RWPE1 (cell line): ENCODE measurements around the gene FHIP1B.

Experiments used
- CTCF ChIA-PET: fragments of 350-600 bp; sonication (Branson Sonifier 250); formaldehyde crosslinking; extraction: SDS; loops from one replicate; lab custom pipeline; 2021; lab: Yijun Ruan, JAX
- POLR2A ChIA-PET: fragments of 400-600 bp; formaldehyde crosslinking; extraction: SDS; loops from one replicate; lab custom pipeline; 2020; ENCODE audit warnings: antibody characterized with exemption; ENCODE audit not compliant: low non-redundant PET; lab: Yijun Ruan, JAX
- DNase-seq: peaks from one replicate; pipeline ENCODE4 v3.0.0; 2012; ENCODE audit warnings: low spot score
- H3K27ac ChIP-seq: fragments of 450-650 bp; 2 replicates; pipeline ENCODE4 v1.5.1; 2017
- TF ChIP-seq, protein P1 (sequence below): fragments of 450-650 bp; conservative IDR thresholded peaks from 2 replicates; pipeline ENCODE4 v1.5.1; 2017; ENCODE audit warnings: low read depth, mild to moderate bottlenecking

Gene FHIP1B

GRCh38 chr11:6203327-6203726 lies 31.1 kb downstream of the FHIP1B start:
- DNase-seq, result no peak
- H3K27ac ChIP-seq, result no peak overlapping the region
- CTCF ChIA-PET, result interaction anchor here (0.6 kb wide), 1 partner anchor 73 kb away, joined by 3 read pairs; no protein-coding TSS in a partner anchor
- POLR2A ChIA-PET, result no interaction called here
- TF ChIP-seq, protein P1, sequence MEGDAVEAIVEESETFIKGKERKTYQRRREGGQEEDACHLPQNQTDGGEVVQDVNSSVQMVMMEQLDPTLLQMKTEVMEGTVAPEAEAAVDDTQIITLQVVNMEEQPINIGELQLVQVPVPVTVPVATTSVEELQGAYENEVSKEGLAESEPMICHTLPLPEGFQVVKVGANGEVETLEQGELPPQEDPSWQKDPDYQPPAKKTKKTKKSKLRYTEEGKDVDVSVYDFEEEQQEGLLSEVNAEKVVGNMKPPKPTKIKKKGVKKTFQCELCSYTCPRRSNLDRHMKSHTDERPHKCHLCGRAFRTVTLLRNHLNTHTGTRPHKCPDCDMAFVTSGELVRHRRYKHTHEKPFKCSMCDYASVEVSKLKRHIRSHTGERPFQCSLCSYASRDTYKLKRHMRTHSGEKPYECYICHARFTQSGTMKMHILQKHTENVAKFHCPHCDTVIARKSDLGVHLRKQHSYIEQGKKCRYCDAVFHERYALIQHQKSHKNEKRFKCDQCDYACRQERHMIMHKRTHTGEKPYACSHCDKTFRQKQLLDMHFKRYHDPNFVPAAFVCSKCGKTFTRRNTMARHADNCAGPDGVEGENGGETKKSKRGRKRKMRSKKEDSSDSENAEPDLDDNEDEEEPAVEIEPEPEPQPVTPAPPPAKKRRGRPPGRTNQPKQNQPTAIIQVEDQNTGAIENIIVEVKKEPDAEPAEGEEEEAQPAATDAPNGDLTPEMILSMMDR, result no peak

DNA sequence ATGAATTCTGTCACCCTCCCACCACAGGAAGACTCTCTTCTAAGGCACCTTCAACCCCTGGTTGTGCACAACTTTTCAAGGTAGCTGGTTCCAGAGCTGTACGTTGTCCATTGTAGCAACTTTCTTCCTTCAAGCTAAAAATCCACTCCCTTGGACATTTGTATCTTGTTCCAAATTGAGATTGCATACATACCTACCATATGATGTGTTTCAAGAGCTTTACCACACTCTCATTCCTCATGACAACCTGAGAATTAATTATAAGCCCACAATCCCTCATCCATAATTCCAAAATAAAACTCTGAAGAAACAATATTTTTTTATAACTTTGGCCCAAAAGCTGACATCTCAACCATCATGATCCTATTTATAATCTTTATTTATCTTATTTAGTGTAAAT lies 32.4 kb downstream of the FHIP1B start:
- ChIA-PET POLR2A (no interaction called here), CTCF (interaction anchor here (0.7 kb wide), 1 partner anchor 672 kb away, joined by 3 read pairs; no protein-coding TSS in a partner anchor)
- no peak for DNase-seq
- no peak overlapping the region for H3K27ac ChIP-seq
- TF ChIP-seq, protein P1, result no peak

DNA sequence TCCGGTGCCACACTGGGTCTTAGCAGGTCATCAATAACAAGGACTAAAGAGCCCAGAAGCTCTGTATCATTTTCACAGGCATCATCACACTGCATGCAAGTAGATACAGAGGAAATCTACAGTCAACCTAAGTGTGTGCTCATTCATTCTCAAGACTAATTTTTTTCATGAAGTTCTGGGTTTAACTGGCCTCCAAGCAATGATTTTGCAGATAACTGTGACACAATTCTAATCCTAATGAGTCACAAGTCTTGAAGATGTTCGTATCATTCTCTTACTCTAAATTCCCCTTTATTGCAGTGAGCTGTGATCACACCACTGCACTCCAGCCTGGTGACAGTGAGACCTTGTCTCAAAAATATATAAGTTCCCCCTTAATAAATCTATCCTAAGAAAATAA lies 33.0 kb downstream of the FHIP1B start:
- TF ChIP-seq, protein P1, result no peak
- H3K27ac ChIP-seq, result no peak overlapping the region
- POLR2A ChIA-PET, result interaction anchor here (0.6 kb wide), 1 partner anchor 32 kb away, joined by 3 read pairs; no protein-coding TSS in a partner anchor
- DNase-seq, result no peak
- CTCF ChIA-PET, result no interaction called here

DNA sequence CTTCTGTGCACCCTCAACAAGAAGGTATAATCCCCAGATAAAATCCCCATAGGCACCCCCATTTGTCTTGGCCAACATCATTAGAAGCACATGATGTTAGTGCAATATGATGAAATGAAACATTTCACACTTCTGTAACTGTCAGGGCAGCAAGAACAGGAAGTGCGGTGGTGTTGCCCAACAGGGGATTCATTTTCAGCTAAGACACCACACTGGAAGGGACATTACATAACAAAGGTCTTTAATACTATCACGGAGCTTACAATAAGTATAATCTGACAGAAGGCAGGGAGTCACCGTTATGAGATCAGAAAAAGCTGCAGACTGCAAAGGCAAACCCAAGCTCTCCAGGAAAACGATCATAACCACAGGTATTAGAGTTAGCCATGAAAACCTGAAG lies 33.5 kb downstream of the FHIP1B start:
- POLR2A ChIA-PET, result interaction anchor here (0.6 kb wide), 1 partner anchor 33 kb away, joined by 3 read pairs; no protein-coding TSS in a partner anchor
- H3K27ac ChIP-seq, result no peak overlapping the region
- no peak for DNase-seq
- TF ChIP-seq, protein P1, result no peak
- CTCF ChIA-PET, result no interaction called here

DNA sequence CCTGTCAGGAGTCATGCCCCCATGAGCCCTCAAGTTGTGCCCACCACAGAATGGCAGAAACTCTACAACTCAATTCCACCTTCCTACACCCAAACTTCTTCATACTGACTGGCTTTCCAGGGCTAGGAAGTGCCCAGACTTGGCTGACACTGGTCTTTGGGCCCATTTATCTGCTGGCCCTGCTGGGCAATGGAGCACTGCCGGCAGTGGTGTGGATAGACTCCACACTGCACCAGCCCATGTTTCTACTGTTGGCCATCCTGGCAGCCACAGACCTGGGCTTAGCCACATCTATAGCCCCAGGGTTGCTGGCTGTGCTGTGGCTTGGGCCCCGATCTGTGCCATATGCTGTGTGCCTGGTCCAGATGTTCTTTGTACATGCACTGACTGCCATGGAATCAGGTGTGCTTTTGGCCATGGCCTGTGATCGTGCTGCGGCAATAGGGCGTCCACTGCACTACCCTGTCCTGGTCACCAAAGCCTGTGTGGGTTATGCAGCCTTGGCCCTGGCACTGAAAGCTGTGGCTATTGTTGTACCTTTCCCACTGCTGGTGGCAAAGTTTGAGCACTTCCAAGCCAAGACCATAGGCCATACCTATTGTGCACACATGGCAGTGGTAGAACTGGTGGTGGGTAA lies 35.1 kb downstream of the FHIP1B start, which contains the start of gene OR52W1:
Gene OR52W1 (plus strand): TSS at position 51 of the 637 bp plus-strand sequence. CDS start 0 bp downstream, at position 51.
- no peak within 1 kb of the TSS for H3K27ac ChIP-seq
- CTCF ChIA-PET, result no interaction called here
- POLR2A ChIA-PET, result no interaction called here
- no peak for DNase-seq
- TF ChIP-seq, protein P1, result no peak

DNA sequence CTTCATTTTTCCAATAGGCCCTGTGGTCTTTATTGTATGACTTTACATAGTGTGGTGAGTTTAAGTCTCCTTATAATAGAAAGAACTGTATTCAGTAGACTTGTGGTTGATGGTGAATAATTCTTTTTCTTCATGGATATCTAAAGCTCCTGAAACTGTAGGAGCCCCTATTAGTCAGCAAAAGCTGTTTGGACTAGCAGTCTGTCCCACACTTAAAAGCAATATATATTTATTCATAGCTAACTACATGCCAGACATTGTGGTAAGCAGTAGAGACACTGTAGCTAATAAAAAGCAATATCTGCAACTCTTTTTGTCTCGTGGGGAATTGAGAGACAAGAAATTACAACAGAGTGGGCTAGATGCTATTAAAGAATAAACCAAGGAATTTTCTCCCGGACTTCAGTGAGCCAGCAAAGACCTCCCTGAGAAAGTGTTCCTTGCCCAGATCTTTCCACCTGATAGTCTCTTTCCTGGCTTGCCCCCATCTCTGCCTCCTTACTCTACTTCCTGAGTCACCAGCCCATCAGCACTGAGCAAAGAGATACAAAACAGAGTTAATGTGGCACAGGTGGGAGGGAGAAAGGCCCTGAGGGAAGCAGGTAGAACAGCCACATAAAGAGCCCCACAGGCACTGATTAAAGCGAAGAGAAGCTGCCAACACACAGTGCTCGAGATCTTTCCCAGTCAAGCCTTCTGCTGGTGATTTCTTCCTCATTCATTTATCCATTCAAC lies 36.8 kb downstream of the FHIP1B start:
- ChIA-PET CTCF (no interaction called here), POLR2A (no interaction called here)
- TF ChIP-seq, protein P1, result no peak
- H3K27ac ChIP-seq, result no peak overlapping the region
- DNase-seq, result no peak
